Upper lobe of left lung (tissue), 6 donors: ENCODE results near the gene TSLP. TPM values are rescaled to one million over a fixed set of nuclear protein-coding genes. Genes with fewer than 3 reads are reported as not detected.
A peak's percentile ranks its signal among the peaks of the same experiment; 100 is the strongest.

Source experiments
- ATAC-seq, 2 donors: fragments of 200-7000 bp; cut with Tn5 transposase; one replicate each; pipeline ENCODE4 v1.9.1; 2022; ENCODE audit warnings: mild to moderate bottlenecking in 2 of 2, moderate library complexity in 2 of 2; ENCODE audit not compliant: low FRiP score in 2 of 2
- DNase-seq, 2 donors: peaks; one replicate each; pipeline ENCODE4 v3.0.0-alpha.2; 2019 to 2020
- H3K27ac ChIP-seq, 4 donors: fragments of 200-600 bp; sonication (generic); one replicate each; pipeline ENCODE4 v1.5.1; 2016 to 2019
- H3K27me3 ChIP-seq, 4 donors: fragments of 200-600 bp; sonication (generic); one replicate each; pipeline ENCODE4 v1.5.1; 2017 to 2019
- H3K36me3 ChIP-seq, 4 donors: fragments of 200-600 bp; sonication (generic); one replicate each; pipeline ENCODE4 v1.5.1; 2016 to 2019
- H3K4me1 ChIP-seq, 4 donors: fragments of 200-600 bp; sonication (generic); one replicate each; pipeline ENCODE4 v1.5.1; 2018 to 2019
- H3K4me3 ChIP-seq, 4 donors: fragments of 200-600 bp; sonication (generic); one replicate each; pipeline ENCODE4 v1.5.1; 2017 to 2019; ENCODE audit warnings: mild to moderate bottlenecking in 2 of 4, moderate library complexity in 1 of 4
- H3K9me3 ChIP-seq, 4 donors: fragments of 200-600 bp; sonication (generic); one replicate each; pipeline ENCODE4 v1.5.1; 2018 to 2019
- CTCF ChIP-seq, 6 experiments: fragments of 450-650 bp in 4 of 6; fragments of 200-600 bp in 2 of 6; sonication (generic) in 2 of 6; IDR thresholded peaks; one replicate each; pipeline ENCODE4 v1.5.1; 2016 to 2019; ENCODE audit warnings: antibody characterized with exemption in 6 of 6
- EP300 ChIP-seq, 4 donors: sonication (generic); formaldehyde crosslinking; IDR thresholded peaks; one replicate each; pipeline ENCODE4 v1.5.1; 2017; ENCODE audit warnings: antibody characterized with exemption in 4 of 4, control low read depth in 2 of 4
- POLR2A ChIP-seq, 4 donors: fragments of 450-650 bp; IDR thresholded peaks; one replicate each; pipeline ENCODE4 v1.5.1; 2016 to 2017; ENCODE audit warnings: antibody characterized with exemption in 4 of 4, mild to moderate bottlenecking in 2 of 4
- POLR2AphosphoS5 ChIP-seq, 2 donors: sonication (generic); formaldehyde crosslinking; IDR thresholded peaks; one replicate each; pipeline ENCODE4 v1.5.1; 2017; ENCODE audit warnings: antibody characterized with exemption in 2 of 2
- WGBS, 2 donors: methylation state at CpG; one replicate each; pipeline ENCODE4 v1.1.5; 2017 to 2018; 5-methylcytosine and 5-hydroxymethylcytosine counted together
- total RNA-seq, 6 donors: library from RNA; depleted of rRNA in 4 of 6; stranded (reverse); fragments of >200 nt in 4 of 6; gene quantifications; one replicate each; pipeline versions ENCODE4 v1.1.0 to v1.2.1, GENCODE V29; 2016 to 2021
- donor health status: DM: no; HTN: no; CAD: no; lungs with moderate emphysema.
- donor health status: DM: no; HTN: yes; CAD: no; lungs with severe emphysema.

The TSLP gene
- total RNA-seq, 6 donors from 2014 or later, result 0.20 to 1.2 (median 0.38) TPM; not detected in 2

GRCh38 chr5:111092062-111092853, 20.7 kb downstream of the TSLP start, which contains the start of gene WDR36:
Gene WDR36 (plus strand): TSS chr5:111092348. CDS start chr5:111092457, 109 bp downstream.
- H3K36me3 ChIP-seq, result peaks cover 0 to 23% (median 0%) of the 10 kb centered on the region in 4 donors
- peak in 2 of 4 donors; percentile 41 to 66 for TF ChIP-seq POLR2A (IDR thresholded peaks at IDR 0.05)
- peak in 1 of 6 experiments; percentile 34 for TF ChIP-seq CTCF (IDR thresholded peaks at IDR 0.05)
- TF ChIP-seq POLR2AphosphoS5 (IDR thresholded peaks at IDR 0.05), result peak; percentile 81 to 88
- no peak for TF ChIP-seq EP300 (IDR thresholded peaks at IDR 0.05)
- no peaks in the 10 kb centered on the region for H3K27me3 ChIP-seq
- peaks cover 15 to 25% (median 24%) of the 10 kb centered on the region in 4 donors for H3K4me1 ChIP-seq
- DNase-seq (peak; percentile 87 to 95), ATAC-seq (peak; percentile 99 to 100)
- H3K9me3 ChIP-seq, result no peaks in the 10 kb centered on the region
- H3K27ac ChIP-seq, result peak within 1 kb of the TSS; percentile 71 to 85 (median 80)
- peak within 1 kb of the TSS; percentile 84 to 96 (median 88) for H3K4me3 ChIP-seq
- WGBS, 2 donors, result 2 to 3% methylated on average over 21 to 48 of the region's 50 CpGs

GRCh38 chr5:111095982-111096381, 24.5 kb downstream of the TSLP start:
- DNase-seq (no peak), ATAC-seq (no peak)
- WGBS, 2 donors, result 80 to 84% methylated on average over 1 of the region's 1 CpG
- no peak overlapping the region for H3K27ac ChIP-seq
- H3K4me3 ChIP-seq, result no peak overlapping the region
- H3K27me3 ChIP-seq, result no peaks in the 10 kb centered on the region
- H3K4me1 ChIP-seq, result peaks cover 15 to 25% (median 24%) of the 10 kb centered on the region in 4 donors
- TF ChIP-seq POLR2AphosphoS5 (IDR thresholded peaks at IDR 0.05), result no peak
- TF ChIP-seq CTCF (IDR thresholded peaks at IDR 0.05), result no peak
- TF ChIP-seq POLR2A (IDR thresholded peaks at IDR 0.05), result no peak
- TF ChIP-seq EP300 (IDR thresholded peaks at IDR 0.05), result no peak
- peaks cover 0 to 60% (median 15%) of the 10 kb centered on the region in 4 donors for H3K36me3 ChIP-seq
- no peaks in the 10 kb centered on the region for H3K9me3 ChIP-seq

- H3K27ac ChIP-seq, result no peak overlapping the region
- ATAC-seq (no peak), DNase-seq (no peak)
- WGBS, 2 donors, result 0 to 61% methylated on average over 1 of the region's 1 CpG
- H3K4me3 ChIP-seq, result no peak overlapping the region
- peaks cover 6 to 90% (median 28%) of the 10 kb centered on the region in 4 donors for H3K36me3 ChIP-seq
- no peaks in the 10 kb centered on the region for H3K27me3 ChIP-seq
- peaks cover 2 to 7% (median 4%) of the 10 kb centered on the region in 4 donors for H3K4me1 ChIP-seq
- TF ChIP-seq CTCF (IDR thresholded peaks at IDR 0.05), result no peak
- no peaks in the 10 kb centered on the region for H3K9me3 ChIP-seq
Observed at GRCh38 chr5:111099058-111099778, 27.7 kb downstream of the TSLP start.

- no peaks in the 10 kb centered on the region for H3K27me3 ChIP-seq
Observed at GRCh38 chr5:111106320-111106948, 34.9 kb downstream of the TSLP start.

More at GRCh38 chr5:111106320-111106948, 34.9 kb downstream of the TSLP start:
- Histone ChIP-seq H3K4me1 (no peaks in the 10 kb centered on the region), H3K9me3 (no peaks in the 10 kb centered on the region), H3K36me3 (peaks cover 32 to 98% (median 44%) of the 10 kb centered on the region in 4 donors), H3K4me3 (no peak overlapping the region), H3K27ac (no peak overlapping the region)
- no peak for ATAC-seq
- no peak for DNase-seq
- TF ChIP-seq POLR2AphosphoS5 (IDR thresholded peaks at IDR 0.05) (no peak), CTCF (IDR thresholded peaks at IDR 0.05) (no peak), EP300 (IDR thresholded peaks at IDR 0.05) (no peak), POLR2A (IDR thresholded peaks at IDR 0.05) (no peak)
- 93 to 94% methylated on average over 2 of the region's 2 CpGs for WGBS, 2 donors
